HFF-Myc (cell line): ENCODE measurements around the gene PDLIM7.

ENCODE experiments used
- DNase-seq: peaks from one replicate; pipeline ENCODE4 v3.0.0-alpha.2; 2011; ENCODE audit warnings: low read depth; ENCODE audit errors: extremely low read depth
- H3K4me3 ChIP-seq: replicated peaks from 2 replicates; pipeline ENCODE4 v1.5.1; 2011; ENCODE audit warnings: low read depth, mild to moderate bottlenecking, control low read depth, low read length
- CTCF ChIP-seq: IDR thresholded peaks from 2 replicates; pipeline ENCODE4 v1.5.1; 2012; ENCODE audit warnings: mild to moderate bottlenecking, low read depth, low read length, control low read depth; ENCODE audit errors: missing control alignments

The PDLIM7 gene

GRCh38 chr5:177449140-177450061, 48.0 kb downstream of the PDLIM7 start:
- no peak for DNase-seq
- no peak overlapping the region for H3K4me3 ChIP-seq
- TF ChIP-seq CTCF: no peak

GRCh38 chr5:177448244-177448950, 49.0 kb downstream of the PDLIM7 start:
- no peak for DNase-seq
- no peak for TF ChIP-seq CTCF
- peak overlapping the region; percentile 57 for H3K4me3 ChIP-seq

GRCh38 chr5:177447611-177448243, 49.7 kb downstream of the PDLIM7 start:
- peak overlapping the region; percentile 57 for H3K4me3 ChIP-seq
- DNase-seq: peak; percentile 45
- TF ChIP-seq CTCF: no peak

GRCh38 chr5:177447066-177447610, 50.3 kb downstream of the PDLIM7 start:
- H3K4me3 ChIP-seq: peak overlapping the region; percentile 57
- no peak for DNase-seq
- no peak for TF ChIP-seq CTCF

GRCh38 chr5:177446200-177447065, 51.0 kb downstream of the PDLIM7 start, which contains the start of gene PRR7:
PRR7 (plus strand) TSS chr5:177446814; CDS start chr5:177455068, 8,254 bp downstream.
- no peak for TF ChIP-seq CTCF
- peak within 1 kb of the TSS; percentile 57 for H3K4me3 ChIP-seq
- no peak for DNase-seq

- TF ChIP-seq CTCF: no peak
- no peak for DNase-seq
- peak overlapping the region; percentile 57 for H3K4me3 ChIP-seq
Observed at GRCh38 chr5:177445917-177446199, 51.5 kb downstream of the PDLIM7 start.
